Measurements from ENCODE around the gene GNGT1. TPM values are rescaled to one million over a fixed set of nuclear protein-coding genes. Genes with fewer than 3 reads are reported as not detected.

GNGT1 gene
- total RNA-seq, 2 donors from 2014 or later, result not detected

GRCh38 chr7:93958216-93958615, 51.8 kb downstream of the GNGT1 start:
- H3K36me3 ChIP-seq, result no peaks in the 10 kb centered on the region
- intact Hi-C loops (cut with DNase I), result no loop called here
- no peak overlapping the region for H3K27ac ChIP-seq
- WGBS, result 75% methylated on average over 3 of the region's 3 CpGs
- no peaks in the 10 kb centered on the region for H3K27me3 ChIP-seq (replicated peaks; ENCODE audit: insufficient read depth)
- H3K4me1 ChIP-seq (replicated peaks), result no peaks in the 10 kb centered on the region
- DNase-seq (ENCODE audit: low spot score), result no peak
- no peak overlapping the region for H3K4me3 ChIP-seq
- H3K9me3 ChIP-seq, result no peaks in the 10 kb centered on the region
- no peak for TF ChIP-seq POLR2A (IDR thresholded peaks at IDR 0.05)
- TF ChIP-seq POLR2AphosphoS5 (IDR thresholded peaks at IDR 0.05), result no peak
- no peak for TF ChIP-seq CTCF (IDR thresholded peaks at IDR 0.05)

DNA sequence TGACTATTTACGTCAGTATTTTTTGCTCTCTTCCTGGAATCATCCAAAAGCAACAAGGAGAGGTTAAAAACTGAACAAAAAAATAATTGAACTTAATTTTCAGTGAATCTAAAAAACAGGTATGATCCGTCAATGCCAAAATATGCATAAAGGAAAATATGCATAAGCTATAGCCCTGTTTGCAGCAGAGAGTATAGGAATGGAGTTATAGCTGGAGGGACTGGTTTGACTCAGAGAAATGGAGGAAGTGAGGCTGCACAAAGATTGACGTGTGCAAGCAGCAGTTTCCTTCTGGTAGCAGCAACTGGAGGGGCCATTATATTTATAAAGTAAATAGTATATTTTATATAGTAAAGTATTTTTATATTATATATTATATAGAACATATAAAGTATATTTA, 52.3 kb downstream of the GNGT1 start:
- H3K27ac ChIP-seq, result no peak overlapping the region
- H3K27me3 ChIP-seq (replicated peaks; ENCODE audit: insufficient read depth), result no peaks in the 10 kb centered on the region
- no peaks in the 10 kb centered on the region for H3K36me3 ChIP-seq
- no peaks in the 10 kb centered on the region for H3K9me3 ChIP-seq
- DNase-seq (ENCODE audit: low spot score), result no peak
- no peak for TF ChIP-seq CTCF (IDR thresholded peaks at IDR 0.05)
- no peak for TF ChIP-seq POLR2A (IDR thresholded peaks at IDR 0.05)
- TF ChIP-seq POLR2AphosphoS5 (IDR thresholded peaks at IDR 0.05), result no peak
- intact Hi-C loops (cut with DNase I), result no loop called here
- H3K4me3 ChIP-seq, result no peak overlapping the region
- no peaks in the 10 kb centered on the region for H3K4me1 ChIP-seq (replicated peaks)
- 76% methylated on average over 3 of the region's 3 CpGs for WGBS

Small RNA genes within 50 kb of the gene (small RNA-seq; reads per million reads assigned to genes)
- 0 reads per million in 2 donors for gene AC002076.2

Other genes starting within 250 kb of the GNGT1 start
- gene TFPI2, start 15.8 kb upstream of the GNGT1 start, total RNA-seq, result 10 to 100 TPM in 1 of 2 donors, 1 to 10 TPM in 1; 1.7 to 10.3 TPM
- gene GNG11, start 15.2 kb downstream of the GNGT1 start, total RNA-seq, result 1 to 10 TPM; 6.1 to 8.9 TPM
- 10 to 100 TPM; 18.0 to 25.1 TPM for gene BET1, start 97.8 kb downstream of the GNGT1 start, total RNA-seq